Central memory CD8-positive, alpha-beta T cell (primary cell): Measurements from ENCODE around the gene CIP2A.

ENCODE experiments used
- ATAC-seq: fragments of 150-1000 bp; cut with Tn5 transposase; replicated peaks from 2 replicates; pipeline ENCODE4 v1.10.0; 2022; ENCODE audit warnings: mild to moderate bottlenecking, moderate FRiP score, moderate number of reproducible peaks; ENCODE audit not compliant: poor library complexity, severe bottlenecking; ENCODE audit errors: extremely low read depth
- DNase-seq, 2 donors: peaks; one replicate each; pipeline ENCODE4 v3.0.0; 2021; ENCODE audit warnings: low spot score in 2 of 2
- H3K27ac Mint-ChIP-seq: one replicate; pipeline ENCODE4 v1.8.0; 2022; ENCODE audit warnings: low read depth, mild to moderate bottlenecking, moderate library complexity, mixed read lengths
- H3K27me3 Mint-ChIP-seq: one replicate; pipeline ENCODE4 v1.8.0; 2022; ENCODE audit warnings: mixed read lengths
- H3K36me3 Mint-ChIP-seq: one replicate; pipeline ENCODE4 v1.8.0; 2022; ENCODE audit warnings: mild to moderate bottlenecking, moderate library complexity, mixed read lengths; ENCODE audit not compliant: insufficient read depth
- H3K4me1 Mint-ChIP-seq: one replicate; pipeline ENCODE4 v1.8.0; 2022; ENCODE audit warnings: mixed read lengths
- H3K4me3 Mint-ChIP-seq: one replicate; pipeline ENCODE4 v1.8.0; 2022; ENCODE audit warnings: mild to moderate bottlenecking, moderate library complexity, mixed read lengths
- H3K9me3 Mint-ChIP-seq: one replicate; pipeline ENCODE4 v1.8.0; 2022; ENCODE audit warnings: mixed read lengths

CIP2A gene

GRCh38 chr3:108599677-108600409 is 10.6 kb upstream of the CIP2A start:
- Mint-ChIP-seq H3K4me3 (no peak overlapping the region), H3K27ac (no peak overlapping the region), H3K36me3 (peaks cover 4% of the 10 kb centered on the region), H3K4me1 (peaks cover 42% of the 10 kb centered on the region), H3K27me3 (no peaks in the 10 kb centered on the region), H3K9me3 (no peaks in the 10 kb centered on the region)
- ATAC-seq (no peak), DNase-seq (no peak)

DNA sequence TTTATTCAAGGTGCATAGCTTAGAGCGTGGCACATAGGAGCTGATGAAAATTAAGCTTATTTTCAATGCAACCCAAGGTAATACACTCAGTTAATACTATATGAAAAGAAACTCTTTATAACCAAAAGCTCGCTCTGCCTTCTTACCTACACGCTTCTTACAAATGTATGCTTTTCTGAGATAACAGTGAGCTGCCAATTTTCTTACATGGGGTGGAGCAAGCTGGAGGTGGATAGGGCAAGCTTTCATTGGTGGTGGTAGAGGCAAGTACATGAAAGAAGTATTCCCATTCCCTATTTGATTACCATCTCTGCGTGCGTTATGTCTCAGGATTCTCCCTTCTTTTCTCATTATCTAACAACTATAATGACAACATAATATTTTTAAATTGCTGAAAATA is 9.1 kb upstream of the CIP2A start:
- Mint-ChIP-seq H3K9me3 (no peaks in the 10 kb centered on the region), H3K27me3 (no peaks in the 10 kb centered on the region), H3K4me3 (no peak overlapping the region), H3K4me1 (peaks cover 28% of the 10 kb centered on the region), H3K27ac (no peak overlapping the region), H3K36me3 (peaks cover 1% of the 10 kb centered on the region)
- ATAC-seq (no peak), DNase-seq (no peak)

- DNase-seq (no peak), ATAC-seq (no peak)
- Mint-ChIP-seq H3K9me3 (no peaks in the 10 kb centered on the region), H3K4me1 (peaks cover 20% of the 10 kb centered on the region), H3K27ac (peak overlapping the region; percentile 5), H3K36me3 (peaks cover 2% of the 10 kb centered on the region), H3K27me3 (no peaks in the 10 kb centered on the region), H3K4me3 (no peak overlapping the region)
Observed at GRCh38 chr3:108595321-108595720, 6.1 kb upstream of the CIP2A start.

- Mint-ChIP-seq H3K27me3 (no peaks in the 10 kb centered on the region), H3K4me1 (peaks cover 37% of the 10 kb centered on the region), H3K9me3 (no peaks in the 10 kb centered on the region), H3K36me3 (peaks cover 14% of the 10 kb centered on the region), H3K4me3 (peak overlapping the region; percentile 93), H3K27ac (peak overlapping the region; percentile 98)
- no peak for ATAC-seq
- no peak for DNase-seq
Observed at GRCh38 chr3:108590460-108590859, 1.2 kb upstream of the CIP2A start.

DNA sequence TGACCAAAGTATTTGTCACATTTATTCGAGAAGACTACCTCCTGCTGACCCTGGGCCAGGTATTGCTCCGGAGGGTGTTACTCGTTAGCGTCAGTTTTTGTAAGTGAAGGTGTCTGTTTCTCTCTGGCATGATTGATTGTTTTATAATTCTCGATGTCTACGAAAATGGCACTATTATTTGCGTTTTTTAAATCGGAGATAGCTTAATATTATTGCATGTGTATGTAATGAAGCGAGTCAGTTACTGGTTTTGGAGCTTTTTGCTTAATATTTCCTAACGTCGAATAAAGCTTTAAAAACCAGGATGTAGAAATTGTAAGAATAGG is 723 bp upstream of the CIP2A start:
- Mint-ChIP-seq H3K9me3 (no peaks in the 10 kb centered on the region), H3K27me3 (no peaks in the 10 kb centered on the region), H3K4me1 (peaks cover 37% of the 10 kb centered on the region), H3K27ac (peak overlapping the region; percentile 98), H3K4me3 (peak overlapping the region; percentile 93), H3K36me3 (peaks cover 14% of the 10 kb centered on the region)
- ATAC-seq (no peak), DNase-seq (no peak)

- Mint-ChIP-seq H3K9me3 (no peaks in the 10 kb centered on the region), H3K4me1 (peaks cover 37% of the 10 kb centered on the region), H3K27me3 (no peaks in the 10 kb centered on the region), H3K4me3 (peak overlapping the region; percentile 93), H3K36me3 (peaks cover 14% of the 10 kb centered on the region), H3K27ac (peak overlapping the region; percentile 98)
- ATAC-seq (no peak), DNase-seq (no peak)
Observed at GRCh38 chr3:108588601-108589000, 637 bp downstream of the CIP2A start.

DNA sequence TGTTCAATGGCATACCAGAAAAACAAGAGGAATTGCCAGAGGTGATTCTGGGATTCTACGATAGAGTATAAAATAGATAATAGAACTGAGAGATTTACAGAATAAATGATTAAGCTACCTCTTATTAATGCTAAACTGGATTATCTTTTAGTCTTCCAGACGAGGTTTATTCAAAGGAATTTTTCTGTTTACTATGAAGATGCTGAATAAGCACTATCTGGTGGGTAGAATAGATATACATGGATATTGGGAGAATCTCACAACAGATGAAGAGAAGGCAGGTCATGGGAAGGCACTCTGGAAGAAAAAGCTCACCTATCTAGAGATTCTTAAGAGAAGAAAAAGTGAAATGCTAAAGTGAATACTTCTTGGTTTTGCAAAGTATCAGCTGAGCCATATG is 11.2 kb downstream of the CIP2A start:
- ATAC-seq = no peak
- H3K4me1 Mint-ChIP-seq = no peaks in the 10 kb centered on the region
- peaks cover 6% of the 10 kb centered on the region for H3K36me3 Mint-ChIP-seq
- no peak overlapping the region for H3K27ac Mint-ChIP-seq
- no peaks in the 10 kb centered on the region for H3K9me3 Mint-ChIP-seq
- H3K4me3 Mint-ChIP-seq = no peak overlapping the region
- no peaks in the 10 kb centered on the region for H3K27me3 Mint-ChIP-seq
- no peak for DNase-seq

GRCh38 chr3:108569336-108569735 is 19.9 kb downstream of the CIP2A start:
- Mint-ChIP-seq H3K27me3 (no peaks in the 10 kb centered on the region), H3K4me1 (no peaks in the 10 kb centered on the region), H3K36me3 (peaks cover 1% of the 10 kb centered on the region), H3K4me3 (no peak overlapping the region), H3K27ac (no peak overlapping the region), H3K9me3 (no peaks in the 10 kb centered on the region)
- DNase-seq = no peak
- no peak for ATAC-seq

DNA sequence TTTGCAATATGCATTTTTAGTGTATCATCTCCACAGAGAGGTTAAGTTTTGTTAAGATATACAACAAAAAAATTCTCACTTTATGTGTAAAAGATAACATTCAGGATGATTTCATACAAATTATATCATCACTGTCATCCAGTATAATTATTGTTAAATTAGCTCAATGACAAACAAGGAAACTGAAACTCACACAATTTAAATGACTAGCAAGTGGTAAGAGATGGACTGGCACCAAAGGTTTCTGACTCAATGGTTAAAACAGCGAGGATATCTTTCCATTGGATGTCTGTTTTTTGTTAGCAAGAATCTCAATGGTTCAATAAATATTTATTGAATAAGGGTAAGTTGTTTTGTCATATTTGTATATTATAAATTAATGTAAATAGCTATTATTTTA is 22.6 kb downstream of the CIP2A start:
- Mint-ChIP-seq H3K36me3 (peaks cover 4% of the 10 kb centered on the region), H3K4me1 (no peaks in the 10 kb centered on the region), H3K9me3 (no peaks in the 10 kb centered on the region), H3K4me3 (no peak overlapping the region), H3K27me3 (no peaks in the 10 kb centered on the region), H3K27ac (no peak overlapping the region)
- ATAC-seq (no peak), DNase-seq (no peak)

DNA sequence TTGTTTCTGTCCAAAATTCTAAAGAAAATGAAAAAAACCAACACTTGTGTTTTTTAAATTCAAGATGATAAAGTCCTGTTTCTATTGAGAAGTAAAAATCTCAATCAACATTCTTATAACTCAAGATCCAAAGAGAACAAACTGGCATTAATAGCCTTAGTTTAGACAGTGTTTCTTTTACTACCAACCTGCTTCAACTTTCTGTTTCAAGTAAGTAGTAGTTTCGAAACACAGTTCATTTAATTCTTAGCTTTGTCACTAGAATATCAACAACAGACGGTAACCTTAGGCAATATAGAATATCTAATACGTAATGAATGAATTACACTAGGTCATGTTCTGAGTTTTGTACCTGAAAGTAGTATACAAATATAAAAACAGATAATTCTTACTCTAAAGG is 23.7 kb downstream of the CIP2A start:
- ATAC-seq (no peak), DNase-seq (no peak)
- Mint-ChIP-seq H3K27me3 (no peaks in the 10 kb centered on the region), H3K27ac (no peak overlapping the region), H3K9me3 (no peaks in the 10 kb centered on the region), H3K36me3 (peaks cover 4% of the 10 kb centered on the region), H3K4me3 (no peak overlapping the region), H3K4me1 (no peaks in the 10 kb centered on the region)

DNA sequence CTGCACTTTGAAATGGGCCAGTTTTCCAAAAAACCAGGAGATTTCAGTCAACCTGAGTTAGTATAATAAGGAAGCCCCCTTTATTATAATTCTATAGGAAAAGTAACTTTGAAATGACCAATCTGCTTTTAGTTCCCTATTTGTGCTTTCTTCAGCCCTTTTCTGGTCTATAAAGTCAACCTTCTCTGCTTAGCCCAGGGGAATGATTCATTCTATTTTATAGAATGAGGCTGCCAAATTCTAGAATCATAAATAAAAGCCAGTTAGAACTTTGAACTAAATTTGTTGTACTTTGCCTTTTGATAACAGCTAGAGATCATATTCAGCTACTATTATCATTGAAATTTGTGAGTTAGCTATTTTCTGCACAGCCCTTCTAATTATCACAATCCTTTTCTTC is 24.7 kb downstream of the CIP2A start:
- H3K27me3 Mint-ChIP-seq = no peaks in the 10 kb centered on the region
- no peak for DNase-seq
- H3K4me3 Mint-ChIP-seq = no peak overlapping the region
- no peak for ATAC-seq
- peaks cover 4% of the 10 kb centered on the region for H3K36me3 Mint-ChIP-seq
- no peaks in the 10 kb centered on the region for H3K9me3 Mint-ChIP-seq
- no peak overlapping the region for H3K27ac Mint-ChIP-seq
- no peaks in the 10 kb centered on the region for H3K4me1 Mint-ChIP-seq

GRCh38 chr3:108562565-108562964 is 26.7 kb downstream of the CIP2A start:
- H3K27me3 Mint-ChIP-seq = no peaks in the 10 kb centered on the region
- DNase-seq = no peak
- no peaks in the 10 kb centered on the region for H3K4me1 Mint-ChIP-seq
- peaks cover 8% of the 10 kb centered on the region for H3K36me3 Mint-ChIP-seq
- H3K4me3 Mint-ChIP-seq = no peak overlapping the region
- ATAC-seq = no peak
- no peak overlapping the region for H3K27ac Mint-ChIP-seq
- no peaks in the 10 kb centered on the region for H3K9me3 Mint-ChIP-seq

GRCh38 chr3:108555966-108556581 is 33.2 kb downstream of the CIP2A start:
- peaks cover 4% of the 10 kb centered on the region for H3K36me3 Mint-ChIP-seq
- DNase-seq = no peak
- H3K4me3 Mint-ChIP-seq = no peak overlapping the region
- no peaks in the 10 kb centered on the region for H3K27me3 Mint-ChIP-seq
- H3K27ac Mint-ChIP-seq = no peak overlapping the region
- ATAC-seq = no peak
- peaks cover 9% of the 10 kb centered on the region for H3K4me1 Mint-ChIP-seq
- no peaks in the 10 kb centered on the region for H3K9me3 Mint-ChIP-seq
